DOHH2 (cell line): Measurements from ENCODE around the gene GAS7.

Source experiments
- EZH2phosphoT487 ChIP-seq: fragments of 200-600 bp; sonication (generic); IDR thresholded peaks from 2 replicates; pipeline ENCODE4 v1.6.1; 2017; ENCODE audit warnings: borderline replicate concordance, mild to moderate bottlenecking, antibody characterized with exemption, low read length, moderate library complexity, mixed read lengths
- TF ChIP-seq, protein P1 (sequence below): fragments of 200-600 bp; sonication (generic); IDR thresholded peaks from one replicate; pipeline ENCODE4 v1.5.1; 2014; ENCODE audit warnings: antibody characterized with exemption, mild to moderate bottlenecking, low read depth, low read length; ENCODE audit not compliant: poor library complexity, severe bottlenecking

DNA sequence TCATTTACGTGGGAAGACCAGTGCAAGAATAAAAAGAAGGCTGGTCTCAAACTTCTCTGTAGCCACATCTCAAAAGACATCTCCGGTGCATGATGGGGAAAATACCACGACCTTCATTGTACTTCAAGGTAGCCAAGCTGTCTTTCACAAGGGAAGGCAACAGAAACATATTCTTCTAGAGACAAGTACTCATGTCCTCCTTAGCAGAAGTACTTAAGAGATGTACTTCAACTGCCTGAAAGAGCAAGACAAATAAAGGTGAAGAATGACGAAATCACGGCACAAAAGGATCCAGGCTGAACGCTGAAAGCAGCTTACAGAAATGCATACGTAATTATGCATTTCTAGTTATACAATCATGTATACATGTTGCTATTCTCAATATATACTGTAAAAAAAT is 169.3 kb downstream of the GAS7 start:
- TF ChIP-seq, protein P1, sequence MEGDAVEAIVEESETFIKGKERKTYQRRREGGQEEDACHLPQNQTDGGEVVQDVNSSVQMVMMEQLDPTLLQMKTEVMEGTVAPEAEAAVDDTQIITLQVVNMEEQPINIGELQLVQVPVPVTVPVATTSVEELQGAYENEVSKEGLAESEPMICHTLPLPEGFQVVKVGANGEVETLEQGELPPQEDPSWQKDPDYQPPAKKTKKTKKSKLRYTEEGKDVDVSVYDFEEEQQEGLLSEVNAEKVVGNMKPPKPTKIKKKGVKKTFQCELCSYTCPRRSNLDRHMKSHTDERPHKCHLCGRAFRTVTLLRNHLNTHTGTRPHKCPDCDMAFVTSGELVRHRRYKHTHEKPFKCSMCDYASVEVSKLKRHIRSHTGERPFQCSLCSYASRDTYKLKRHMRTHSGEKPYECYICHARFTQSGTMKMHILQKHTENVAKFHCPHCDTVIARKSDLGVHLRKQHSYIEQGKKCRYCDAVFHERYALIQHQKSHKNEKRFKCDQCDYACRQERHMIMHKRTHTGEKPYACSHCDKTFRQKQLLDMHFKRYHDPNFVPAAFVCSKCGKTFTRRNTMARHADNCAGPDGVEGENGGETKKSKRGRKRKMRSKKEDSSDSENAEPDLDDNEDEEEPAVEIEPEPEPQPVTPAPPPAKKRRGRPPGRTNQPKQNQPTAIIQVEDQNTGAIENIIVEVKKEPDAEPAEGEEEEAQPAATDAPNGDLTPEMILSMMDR = no peak
- TF ChIP-seq EZH2phosphoT487 = no peak
